Transverse colon (tissue), 4 donors: ENCODE measurements around the gene KCNK15.

ENCODE experiments used
- POLR2A ChIP-seq: fragments of 450-650 bp; IDR thresholded peaks from one replicate; pipeline ENCODE4 v1.6.1; 2016; ENCODE audit warnings: antibody characterized with exemption, mild to moderate bottlenecking, moderate library complexity
- POLR2AphosphoS5 ChIP-seq, 3 donors: sonication (generic); formaldehyde crosslinking; IDR thresholded peaks; one replicate each; pipeline ENCODE4 v1.6.1; 2016; ENCODE audit warnings: antibody characterized with exemption in 3 of 3
- TF ChIP-seq, protein P1 (sequence below), 5 experiments: fragments of 200-600 bp in 3 of 5; fragments of 450-650 bp in 2 of 5; sonication (generic) in 3 of 5; IDR thresholded peaks; 1 replicate in 2 of 5; 2 replicates in 3 of 5; pipeline ENCODE4 v1.5.1; 2016 to 2017; ENCODE audit warnings: antibody characterized with exemption in 5 of 5, inconsistent platforms in 3 of 5, mild to moderate bottlenecking in 2 of 5, moderate library complexity in 1 of 5

DNA sequence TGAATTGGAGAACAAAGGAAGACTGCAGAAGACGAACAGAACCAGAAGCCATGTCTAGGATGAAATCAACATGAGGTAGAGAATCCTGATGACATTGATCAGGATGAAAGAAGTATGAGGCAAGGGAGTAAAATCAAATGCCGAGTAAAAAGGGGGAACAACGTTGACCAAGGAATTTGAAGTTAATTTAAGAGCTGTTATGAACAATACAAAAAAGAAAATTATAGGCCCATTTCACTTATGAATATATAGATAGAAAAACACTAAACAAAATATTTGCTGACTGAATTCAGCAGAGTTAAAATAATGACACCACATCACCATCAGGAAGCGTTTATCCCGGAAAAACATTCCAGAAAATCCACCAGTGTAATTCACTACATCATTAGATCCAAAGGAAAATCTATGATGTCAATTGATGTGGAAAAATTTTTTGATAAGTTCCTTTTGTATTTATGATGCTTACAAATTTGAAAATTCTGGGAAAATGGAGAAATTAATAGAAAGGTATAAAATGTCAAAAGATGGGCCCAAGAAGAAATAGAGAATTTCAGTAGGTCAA lies 38.6 kb upstream of the KCNK15 start:
- TF ChIP-seq, protein P1, sequence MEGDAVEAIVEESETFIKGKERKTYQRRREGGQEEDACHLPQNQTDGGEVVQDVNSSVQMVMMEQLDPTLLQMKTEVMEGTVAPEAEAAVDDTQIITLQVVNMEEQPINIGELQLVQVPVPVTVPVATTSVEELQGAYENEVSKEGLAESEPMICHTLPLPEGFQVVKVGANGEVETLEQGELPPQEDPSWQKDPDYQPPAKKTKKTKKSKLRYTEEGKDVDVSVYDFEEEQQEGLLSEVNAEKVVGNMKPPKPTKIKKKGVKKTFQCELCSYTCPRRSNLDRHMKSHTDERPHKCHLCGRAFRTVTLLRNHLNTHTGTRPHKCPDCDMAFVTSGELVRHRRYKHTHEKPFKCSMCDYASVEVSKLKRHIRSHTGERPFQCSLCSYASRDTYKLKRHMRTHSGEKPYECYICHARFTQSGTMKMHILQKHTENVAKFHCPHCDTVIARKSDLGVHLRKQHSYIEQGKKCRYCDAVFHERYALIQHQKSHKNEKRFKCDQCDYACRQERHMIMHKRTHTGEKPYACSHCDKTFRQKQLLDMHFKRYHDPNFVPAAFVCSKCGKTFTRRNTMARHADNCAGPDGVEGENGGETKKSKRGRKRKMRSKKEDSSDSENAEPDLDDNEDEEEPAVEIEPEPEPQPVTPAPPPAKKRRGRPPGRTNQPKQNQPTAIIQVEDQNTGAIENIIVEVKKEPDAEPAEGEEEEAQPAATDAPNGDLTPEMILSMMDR (IDR thresholded peaks at IDR 0.05): no peak
- TF ChIP-seq POLR2AphosphoS5 (IDR thresholded peaks at IDR 0.05): no peak
- TF ChIP-seq POLR2A: no peak
